Skin epidermis (tissue), 12 donors: ENCODE data around the gene TMCC2.
"Not testable (repeated sequence)": the region's sequence is repeated elsewhere in the genome, so short reads cannot be mapped to it uniquely, and the experiment has no call there.

ENCODE experiments used
- H3K27ac ChIP-seq, 21 experiments: fragments of 200-600 bp; sonication (generic) in 11 of 21; one replicate each; pipeline ENCODE4 v1.5.0; 2020; ENCODE audit warnings: mild to moderate bottlenecking in 3 of 21, inconsistent platforms in 2 of 21, moderate library complexity in 2 of 21
- H3K4me3 ChIP-seq, 7 experiments: fragments of 200-600 bp; sonication (generic) in 2 of 7; one replicate each; pipeline ENCODE4 v1.5.0; 2020; ENCODE audit warnings: inconsistent platforms in 2 of 7, mild to moderate bottlenecking in 2 of 7, moderate library complexity in 1 of 7

TMCC2 gene, protein sequence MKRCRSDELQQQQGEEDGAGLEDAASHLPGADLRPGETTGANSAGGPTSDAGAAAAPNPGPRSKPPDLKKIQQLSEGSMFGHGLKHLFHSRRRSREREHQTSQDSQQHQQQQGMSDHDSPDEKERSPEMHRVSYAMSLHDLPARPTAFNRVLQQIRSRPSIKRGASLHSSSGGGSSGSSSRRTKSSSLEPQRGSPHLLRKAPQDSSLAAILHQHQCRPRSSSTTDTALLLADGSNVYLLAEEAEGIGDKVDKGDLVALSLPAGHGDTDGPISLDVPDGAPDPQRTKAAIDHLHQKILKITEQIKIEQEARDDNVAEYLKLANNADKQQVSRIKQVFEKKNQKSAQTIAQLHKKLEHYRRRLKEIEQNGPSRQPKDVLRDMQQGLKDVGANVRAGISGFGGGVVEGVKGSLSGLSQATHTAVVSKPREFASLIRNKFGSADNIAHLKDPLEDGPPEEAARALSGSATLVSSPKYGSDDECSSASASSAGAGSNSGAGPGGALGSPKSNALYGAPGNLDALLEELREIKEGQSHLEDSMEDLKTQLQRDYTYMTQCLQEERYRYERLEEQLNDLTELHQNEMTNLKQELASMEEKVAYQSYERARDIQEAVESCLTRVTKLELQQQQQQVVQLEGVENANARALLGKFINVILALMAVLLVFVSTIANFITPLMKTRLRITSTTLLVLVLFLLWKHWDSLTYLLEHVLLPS

DNA sequence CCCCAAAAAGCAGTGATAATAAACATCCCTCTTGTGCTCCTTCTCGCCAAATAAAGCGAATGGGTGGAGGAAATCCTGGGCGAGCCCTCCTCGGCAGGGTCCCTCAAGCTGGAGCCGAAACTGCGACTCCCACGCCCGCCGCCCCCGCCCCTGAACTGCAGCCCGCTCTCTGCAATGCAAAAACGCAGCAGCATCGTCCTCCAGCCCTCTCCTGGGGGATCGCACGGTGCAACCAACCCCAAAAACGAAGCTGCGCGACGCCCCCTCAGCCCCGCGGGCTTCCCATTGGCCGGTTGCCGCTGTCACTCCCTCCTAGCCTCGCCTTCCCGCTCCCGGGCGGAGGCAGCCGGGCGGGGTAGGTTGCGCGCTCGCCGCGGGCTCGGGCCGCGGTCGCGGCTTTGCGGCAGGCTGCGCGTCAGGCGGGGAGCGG lies at the start of gene TMCC2:
Gene TMCC2, plus strand, starts transcription at position 363 of the 430 bp plus-strand sequence. CDS start 619 bp downstream, outside the sequence.
- Histone ChIP-seq H3K4me3 (peak within 1 kb of the TSS; percentile 40 to 56 (median 47)), H3K27ac (peak within 1 kb of the TSS in 11 of 21 experiments; percentile 18 to 64 (median 48))

DNA sequence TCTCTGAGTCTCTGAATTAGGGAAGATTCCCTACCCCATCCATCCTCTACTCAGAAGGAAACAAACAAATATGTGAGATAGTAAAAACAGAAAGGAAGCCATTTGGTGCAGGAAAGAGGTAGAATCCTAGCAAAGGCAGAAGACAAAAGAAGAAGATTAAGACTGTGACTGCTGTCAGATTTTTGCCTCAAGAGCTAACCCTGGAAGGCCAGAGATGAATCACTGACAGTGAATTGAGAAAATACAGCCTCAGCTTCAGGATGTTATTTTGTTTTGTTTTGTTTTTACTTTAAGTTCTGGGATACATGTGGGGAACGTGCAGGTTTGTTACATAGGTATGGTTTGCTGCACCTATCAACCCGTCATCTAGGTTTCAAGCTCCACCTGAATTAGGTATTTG lies 47.9 kb upstream of the TMCC2 start:
- Histone ChIP-seq H3K4me3 (no peak overlapping the region), H3K27ac (peak overlapping the region in 1 of 21 experiments; percentile 10)

DNA sequence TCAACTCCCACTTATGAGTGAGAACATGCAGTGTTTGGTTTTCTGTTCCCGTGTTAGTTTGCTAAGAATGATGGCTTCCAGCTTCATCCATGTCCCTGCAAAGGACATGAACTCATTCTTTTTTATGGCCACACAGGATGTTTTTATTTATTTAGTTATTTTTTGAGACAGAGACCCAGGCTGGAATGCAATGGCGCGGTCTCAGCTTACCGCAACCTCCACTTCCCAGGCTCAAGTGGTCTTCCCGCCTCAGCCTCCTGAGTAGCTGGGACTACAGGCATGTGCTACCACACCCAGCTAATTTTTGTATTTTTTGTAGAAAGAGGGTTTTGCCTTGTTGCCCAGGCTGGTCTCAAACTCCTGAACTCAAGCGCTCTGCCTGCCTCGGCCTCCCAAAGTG lies 47.4 kb upstream of the TMCC2 start:
- peak overlapping the region in 1 of 21 experiments; percentile 1 for H3K27ac ChIP-seq
- H3K4me3 ChIP-seq, result not testable (repeated sequence)

DNA sequence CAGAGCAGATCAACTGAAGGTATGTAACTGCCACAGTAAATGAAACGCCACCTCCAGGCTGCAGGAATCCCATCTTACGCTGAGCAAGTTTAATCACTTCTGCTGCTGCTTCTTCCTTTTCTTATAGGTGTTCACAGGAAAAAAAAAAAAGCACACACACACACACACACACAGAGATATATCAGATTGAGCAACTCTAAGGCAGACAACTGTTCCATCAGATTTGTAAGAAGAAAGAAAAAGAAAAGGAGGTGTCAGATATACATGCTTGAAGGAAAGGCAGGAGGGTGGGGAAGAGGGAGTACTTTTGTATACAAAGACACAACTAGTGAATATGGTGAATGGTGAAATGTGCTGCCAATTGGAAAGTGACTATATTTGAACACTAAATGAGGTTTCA lies 44.8 kb upstream of the TMCC2 start:
- Histone ChIP-seq H3K4me3 (no peak overlapping the region), H3K27ac (peak overlapping the region in 1 of 21 experiments; percentile 26)

DNA sequence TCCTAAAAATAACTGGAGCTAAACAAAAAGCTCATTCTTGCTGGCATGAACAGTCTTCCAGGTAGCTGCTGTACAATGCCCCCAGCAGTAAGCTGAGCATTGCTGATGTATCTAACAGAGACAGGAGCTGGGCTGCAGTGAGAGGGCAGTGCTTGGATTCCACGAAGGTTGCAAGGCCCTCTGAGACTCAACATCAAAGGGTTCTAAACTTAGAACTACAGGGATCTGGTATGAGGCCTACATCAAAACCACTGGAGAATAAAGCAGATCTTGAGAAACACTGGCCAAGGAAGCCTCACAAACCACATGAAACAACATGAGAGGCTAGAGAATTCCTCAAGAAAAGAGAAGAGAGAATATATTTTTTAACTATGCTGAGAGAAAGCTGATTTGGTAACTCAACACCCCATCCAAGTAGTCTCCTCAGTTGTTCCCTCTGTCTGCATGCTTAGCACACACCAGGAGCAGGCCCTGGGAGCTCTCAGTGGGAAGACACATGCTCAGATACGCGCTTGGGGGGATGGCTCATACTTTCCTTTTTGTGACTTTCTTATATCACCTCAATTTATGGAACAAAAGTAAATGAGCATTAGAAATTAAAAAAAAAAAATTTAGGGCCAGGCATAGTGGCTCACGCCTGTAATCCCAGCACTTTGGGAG lies 43.9 kb upstream of the TMCC2 start:
- H3K27ac ChIP-seq, result peak overlapping the region in 8 of 21 experiments; percentile 5 to 62 (median 28)
- no peak overlapping the region for H3K4me3 ChIP-seq

DNA sequence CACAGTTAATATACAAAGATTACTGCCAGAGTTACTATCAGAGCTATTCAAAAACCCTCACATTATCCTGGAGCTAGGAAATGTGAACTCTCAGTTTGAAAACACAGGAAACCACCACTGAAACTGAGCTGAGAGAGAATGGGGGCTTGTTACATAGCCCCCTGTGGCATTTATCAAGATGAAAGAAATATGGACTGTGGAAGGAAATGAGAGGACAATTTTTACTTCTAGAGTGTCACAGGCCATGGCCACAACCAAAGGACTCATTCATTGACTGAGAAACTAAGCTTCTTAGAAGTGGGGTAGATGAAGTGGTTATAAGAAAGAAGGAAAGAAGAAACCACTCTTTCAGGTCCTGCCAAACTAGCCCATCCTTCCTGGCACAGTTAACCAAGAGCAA lies 41.6 kb upstream of the TMCC2 start:
- H3K4me3 ChIP-seq, result no peak overlapping the region
- no peak overlapping the region for H3K27ac ChIP-seq

DNA sequence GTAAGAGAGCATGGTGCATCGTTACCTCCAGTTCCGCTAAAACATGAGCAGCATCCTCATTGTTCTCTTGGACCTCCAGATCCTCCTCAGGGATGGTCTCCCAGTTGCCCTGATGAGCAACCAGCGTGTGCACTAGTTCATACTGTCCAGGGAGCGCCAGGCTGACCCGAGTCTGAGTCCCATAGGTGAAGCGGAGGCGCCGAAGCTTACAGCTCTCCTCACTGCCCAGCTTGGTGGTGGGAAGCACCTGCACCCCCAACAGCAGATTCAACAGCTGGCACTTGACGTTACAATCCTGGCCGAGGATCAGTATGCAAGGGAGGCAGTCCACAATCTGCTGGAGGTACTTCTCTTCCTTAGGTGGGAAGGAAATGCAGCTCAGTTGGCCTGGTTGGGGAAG lies 40.3 kb upstream of the TMCC2 start:
- no peak overlapping the region for H3K4me3 ChIP-seq
- H3K27ac ChIP-seq, result no peak overlapping the region

DNA sequence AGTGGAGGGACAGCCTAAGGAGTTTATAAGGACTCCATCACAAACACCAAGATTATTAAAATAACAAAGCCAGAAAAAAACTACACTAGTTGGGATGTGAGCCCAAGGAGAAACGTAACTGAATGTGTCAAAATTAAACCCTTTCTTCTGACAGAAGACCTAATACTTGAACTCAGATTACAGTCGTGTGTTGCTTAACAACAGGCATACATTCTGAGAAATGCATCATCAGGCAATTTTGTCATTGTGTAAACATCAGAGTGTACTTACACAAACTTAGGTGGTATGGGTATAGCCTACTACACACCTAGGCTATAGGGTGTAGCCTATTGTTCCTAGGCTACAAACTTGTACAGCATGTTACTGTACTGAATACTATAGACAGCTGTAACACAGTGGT lies 39.6 kb upstream of the TMCC2 start:
- no peak overlapping the region for H3K27ac ChIP-seq
- no peak overlapping the region for H3K4me3 ChIP-seq

DNA sequence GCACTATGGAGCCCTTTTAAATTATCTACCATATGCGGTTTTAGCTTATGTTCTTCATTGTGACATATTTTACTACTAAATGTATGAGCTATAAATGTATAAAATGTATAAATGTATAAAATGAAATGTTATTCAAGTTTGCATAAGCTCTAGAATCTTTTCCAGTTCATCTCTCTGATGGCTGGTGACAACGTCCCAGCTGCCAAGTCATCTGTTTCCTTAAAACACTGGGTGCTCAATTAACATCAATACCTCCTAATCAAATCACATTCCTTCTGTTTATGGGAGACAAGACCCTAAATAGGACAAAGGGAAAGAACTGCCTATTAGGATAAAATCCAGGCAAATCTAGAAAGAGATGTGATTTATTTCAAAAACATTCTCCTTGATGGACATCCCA lies 39.1 kb upstream of the TMCC2 start:
- Histone ChIP-seq H3K4me3 (no peak overlapping the region), H3K27ac (no peak overlapping the region)

DNA sequence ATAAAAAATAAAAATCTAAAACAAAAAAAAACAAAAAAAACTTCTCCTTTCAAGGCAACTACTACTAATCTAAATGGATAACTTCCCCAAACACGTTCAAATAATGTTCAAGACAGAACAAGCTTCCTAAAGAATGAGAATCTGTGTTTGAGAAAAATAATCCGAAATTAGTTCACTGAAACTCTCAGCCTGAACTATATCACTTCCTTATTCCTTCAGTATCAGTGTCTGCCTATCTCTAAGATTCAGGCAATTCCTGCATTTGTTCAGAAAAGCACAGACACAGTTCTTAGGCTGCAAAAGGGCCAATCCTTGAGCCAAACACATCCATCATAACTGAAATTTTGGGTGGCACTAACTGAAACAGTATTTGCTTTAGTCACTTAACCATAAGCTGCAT lies 38.6 kb upstream of the TMCC2 start:
- H3K27ac ChIP-seq, result no peak overlapping the region
- H3K4me3 ChIP-seq, result no peak overlapping the region

DNA sequence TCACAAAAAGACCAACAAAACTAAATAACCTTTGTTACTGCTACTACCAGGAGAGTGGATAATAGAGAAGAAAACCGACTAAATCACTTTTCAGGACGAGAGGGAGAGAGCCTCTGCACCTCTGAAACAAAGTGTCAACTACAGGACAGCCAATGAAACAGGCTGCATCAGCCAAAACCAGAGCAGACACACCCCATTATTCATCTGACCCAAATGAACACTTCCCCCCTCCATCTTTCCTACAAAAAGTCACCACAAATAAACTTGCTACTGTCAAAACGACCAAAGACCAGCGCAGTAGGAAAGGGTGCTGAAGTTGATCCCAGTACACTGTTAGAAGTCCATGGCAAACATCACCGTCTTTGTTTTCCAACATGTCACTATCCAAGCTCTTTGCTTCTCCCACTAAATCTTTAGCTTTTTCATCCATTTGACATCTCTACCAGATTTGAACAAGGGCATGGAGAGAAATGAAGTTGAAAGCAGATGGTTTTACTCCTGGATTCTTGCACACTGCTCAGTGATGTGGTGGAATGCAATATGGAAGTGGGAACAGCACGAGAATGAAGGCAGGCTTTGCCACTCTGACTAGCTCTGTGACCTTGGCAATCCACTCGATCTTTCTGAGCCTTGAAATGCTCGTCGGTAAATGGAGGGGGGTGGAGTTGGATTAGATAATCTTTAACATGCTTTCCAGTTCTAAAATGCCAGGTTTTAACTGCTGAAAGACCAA lies 36.7 kb upstream of the TMCC2 start:
- Histone ChIP-seq H3K27ac (peak overlapping the region in 7 of 21 experiments; percentile 2 to 52 (median 30)), H3K4me3 (no peak overlapping the region)

DNA sequence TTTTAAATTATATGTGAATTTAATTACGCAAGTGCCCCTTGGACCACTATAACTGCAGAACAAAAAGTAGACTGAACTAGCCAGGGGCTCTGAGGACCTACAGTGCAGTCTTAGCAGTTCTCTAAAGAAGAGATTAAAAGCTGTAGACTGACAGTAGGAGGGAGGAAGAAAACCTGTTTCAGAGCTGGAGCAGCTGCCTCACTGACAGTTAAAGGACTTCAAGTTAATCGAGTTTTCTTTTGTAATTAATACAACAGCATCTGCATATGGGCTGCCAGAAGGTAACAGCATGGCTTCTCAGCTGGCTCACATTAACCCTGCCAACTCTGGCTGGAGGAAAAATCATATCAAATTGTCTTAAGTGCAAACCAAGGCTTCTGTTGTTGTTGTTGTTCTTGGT lies 36.1 kb upstream of the TMCC2 start:
- no peak overlapping the region for H3K4me3 ChIP-seq
- H3K27ac ChIP-seq, result peak overlapping the region in 6 of 21 experiments; percentile 2 to 43 (median 19)

DNA sequence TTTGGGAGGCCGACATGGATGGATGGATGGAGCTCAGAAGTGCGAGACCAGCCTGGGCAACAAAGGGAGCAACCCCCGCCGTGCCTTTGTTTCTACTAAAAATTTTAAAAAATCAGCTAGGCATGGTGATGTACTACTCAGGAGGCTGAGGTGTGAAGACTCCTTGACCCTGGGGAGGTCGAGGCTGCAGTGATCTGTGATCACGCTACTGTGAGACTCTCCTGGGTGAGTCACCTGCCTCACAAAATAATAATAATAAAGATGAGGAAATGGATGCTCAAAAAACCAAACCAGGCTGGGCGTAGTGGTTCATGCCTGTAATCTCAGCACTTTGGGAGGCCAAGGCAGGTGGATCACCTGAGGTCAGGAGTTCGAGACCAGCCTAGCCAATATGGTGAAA lies 35.5 kb upstream of the TMCC2 start:
- H3K4me3 ChIP-seq, result no peak overlapping the region
- no peak overlapping the region for H3K27ac ChIP-seq

DNA sequence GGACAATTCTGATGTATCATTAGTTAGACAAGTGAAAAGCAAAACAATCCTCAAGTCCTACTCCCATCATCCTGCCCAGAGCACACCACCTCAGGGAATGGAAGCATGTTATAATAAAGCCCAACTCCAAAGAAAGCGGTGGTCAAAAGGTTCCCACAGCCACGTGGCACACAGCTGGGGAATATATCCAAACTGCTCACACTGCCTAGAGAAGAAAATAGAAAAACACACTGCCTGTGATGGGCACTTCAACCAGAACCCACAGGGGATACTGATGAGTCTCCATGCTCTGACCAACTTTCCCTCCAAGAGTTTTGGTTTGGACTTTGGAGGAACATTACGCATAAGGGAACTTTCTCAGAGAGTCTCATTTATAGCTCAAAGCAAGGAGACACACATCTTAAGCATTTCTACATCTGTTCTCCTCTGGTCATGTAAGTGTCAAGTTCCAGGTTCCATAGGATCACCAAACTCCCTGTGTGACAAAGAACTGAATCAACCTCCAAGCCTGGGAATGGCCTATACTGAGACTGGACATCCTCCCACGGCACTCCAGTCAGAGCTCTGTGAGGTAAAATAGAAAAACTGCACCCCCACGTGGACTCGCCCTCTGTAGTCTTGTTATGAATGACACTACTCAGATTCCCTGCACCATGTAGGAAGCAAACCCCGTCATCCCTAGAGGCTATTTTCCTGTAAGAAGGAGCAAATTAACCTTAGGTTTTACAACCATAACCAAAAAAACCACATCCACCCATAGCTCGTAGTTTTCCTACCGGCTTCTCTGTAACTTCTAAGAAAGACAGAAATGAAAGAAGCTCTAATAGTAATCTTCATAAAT lies 28.4 kb upstream of the TMCC2 start:
- no peak overlapping the region for H3K27ac ChIP-seq
- no peak overlapping the region for H3K4me3 ChIP-seq

DNA sequence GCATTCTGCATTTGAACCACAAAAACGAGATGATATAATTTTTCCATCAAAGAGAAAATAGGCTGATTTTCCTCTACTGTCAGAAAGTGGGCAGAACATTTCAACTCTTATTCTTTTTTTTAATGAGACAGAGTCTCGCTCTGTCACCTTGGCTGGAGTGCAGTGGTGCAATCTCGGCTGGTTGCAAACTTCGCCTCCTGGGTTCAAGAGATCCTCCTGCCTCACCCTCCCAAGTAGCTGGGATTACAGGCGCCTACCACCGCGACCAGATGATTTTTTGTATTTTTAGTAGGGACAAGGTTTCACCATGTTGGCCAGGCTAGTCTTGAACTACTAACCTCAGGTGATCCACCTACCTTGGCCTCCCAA lies 27.8 kb upstream of the TMCC2 start:
- H3K4me3 ChIP-seq, result no peak overlapping the region
- no peak overlapping the region for H3K27ac ChIP-seq

DNA sequence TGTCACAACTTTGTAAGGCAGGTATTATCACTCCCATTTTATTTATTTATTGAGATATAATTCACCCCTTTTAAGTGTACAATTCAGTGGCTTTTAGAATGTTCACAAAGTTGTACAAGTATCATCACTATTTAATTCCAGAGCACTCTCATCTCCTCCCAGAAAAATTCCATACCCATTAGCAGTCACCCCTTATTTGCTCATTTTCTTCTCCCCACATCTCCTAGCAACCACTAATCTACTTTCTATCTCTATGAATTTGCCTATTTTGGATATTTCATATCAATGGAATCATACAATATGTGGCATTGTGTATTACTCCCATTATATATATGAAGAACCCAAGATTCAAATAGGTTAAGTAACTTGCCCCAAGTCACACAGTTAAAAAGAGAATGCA lies 23.2 kb upstream of the TMCC2 start:
- H3K27ac ChIP-seq, result no peak overlapping the region

DNA sequence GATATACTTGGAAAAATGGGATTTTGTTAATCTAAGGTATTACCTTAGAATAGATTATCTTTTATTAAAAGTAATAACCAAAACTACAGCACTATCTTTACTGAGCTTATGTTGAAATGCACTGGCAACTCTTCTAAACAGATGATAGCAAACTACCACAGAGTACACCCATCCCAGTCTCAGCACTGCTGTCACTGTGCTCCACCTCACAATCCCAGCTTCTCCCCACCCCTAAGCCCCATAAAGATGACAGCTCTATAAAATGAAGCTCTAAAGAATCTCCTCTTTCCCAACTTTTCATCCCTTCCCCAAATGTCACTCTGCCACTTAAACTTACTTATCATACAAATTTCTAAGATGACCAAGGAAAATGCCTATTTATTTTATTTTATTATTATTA lies 22.7 kb upstream of the TMCC2 start:
- H3K27ac ChIP-seq, result no peak overlapping the region
- no peak overlapping the region for H3K4me3 ChIP-seq

More for the DNA sequence above, 23.2 kb upstream of the TMCC2 start:
- no peak overlapping the region for H3K4me3 ChIP-seq

DNA sequence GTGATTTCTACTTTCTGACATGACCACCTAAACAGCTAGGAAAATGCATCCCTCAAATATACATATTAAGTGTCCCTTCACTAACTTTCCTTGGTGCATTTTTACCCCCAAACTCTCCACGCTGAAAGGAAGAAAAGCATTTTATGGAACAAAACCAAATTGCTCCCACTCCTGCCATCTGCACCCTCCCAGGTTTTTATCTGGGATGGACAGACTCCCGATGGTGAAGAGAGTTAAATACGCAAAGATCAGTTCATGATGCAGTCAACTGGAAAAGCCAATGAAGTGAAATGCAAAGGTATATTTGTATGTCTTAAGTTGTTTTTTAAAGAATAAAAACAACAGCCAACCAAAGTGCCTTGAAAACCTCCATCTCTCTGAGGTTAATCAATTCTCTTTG lies 18.9 kb upstream of the TMCC2 start:
- H3K27ac ChIP-seq, result no peak overlapping the region
- no peak overlapping the region for H3K4me3 ChIP-seq

DNA sequence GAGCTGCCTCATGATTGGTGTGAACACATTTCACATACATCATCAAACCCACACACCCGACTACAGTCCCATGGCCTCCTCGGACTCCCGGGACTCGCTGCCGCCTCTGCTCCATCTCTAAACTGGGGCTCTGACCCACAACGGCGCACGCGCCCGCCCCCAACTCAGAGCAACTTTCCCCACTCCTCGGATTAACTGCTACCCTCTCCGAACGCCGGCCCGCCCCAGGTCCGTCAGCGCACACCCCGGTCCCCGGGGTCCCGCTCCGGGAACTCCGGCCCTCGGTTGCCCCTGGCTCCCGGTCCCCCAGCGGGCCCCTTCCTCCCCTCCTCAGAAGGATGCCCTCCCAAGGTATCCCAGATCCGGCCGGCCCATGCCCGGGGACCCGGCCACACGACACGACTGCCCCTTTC lies 17.0 kb upstream of the TMCC2 start:
- Histone ChIP-seq H3K27ac (peak overlapping the region; percentile 80 to 97 (median 93)), H3K4me3 (peak overlapping the region; percentile 67 to 96 (median 86))
